Prostate gland (tissue), 2 donors: ENCODE data around the gene MEF2A.

Experiments used
- POLR2A ChIP-seq: fragments of 450-650 bp; IDR thresholded peaks from one replicate; pipeline ENCODE4 v1.6.1; 2016; ENCODE audit warnings: antibody characterized with exemption, mild to moderate bottlenecking
- POLR2AphosphoS5 ChIP-seq: sonication (generic); formaldehyde crosslinking; IDR thresholded peaks from one replicate; pipeline ENCODE4 v1.6.1; 2017; ENCODE audit warnings: antibody characterized with exemption
- TF ChIP-seq, protein P1 (sequence below), 4 experiments: fragments of 200-600 bp in 2 of 4; fragments of 450-650 bp in 2 of 4; sonication (generic) in 2 of 4; IDR thresholded peaks; 1 replicate in 3 of 4; 2 replicates in 1 of 4; pipeline ENCODE4 v1.5.1; 2016 to 2019; ENCODE audit warnings: antibody characterized with exemption in 4 of 4, mild to moderate bottlenecking in 2 of 4, moderate library complexity in 2 of 4

DNA sequence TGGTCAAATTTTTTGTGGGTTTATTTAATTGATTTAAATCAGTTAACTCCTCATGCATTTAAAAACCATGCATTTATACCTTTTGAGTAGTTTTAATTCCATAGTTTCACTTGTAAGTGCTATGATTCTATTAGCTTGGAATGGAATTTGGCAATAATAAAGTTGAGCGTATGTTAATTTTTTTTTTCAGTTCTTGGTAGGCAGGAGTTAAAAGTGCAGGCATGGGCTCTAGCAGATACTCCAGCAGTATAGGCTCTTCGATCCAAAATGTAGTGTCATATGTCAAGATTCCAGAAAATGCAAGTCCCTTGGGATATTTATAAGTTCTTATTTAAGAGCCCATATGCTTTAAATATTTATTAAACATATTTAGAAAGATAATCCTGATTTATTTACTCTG is 97.1 kb downstream of the MEF2A start:
- TF ChIP-seq, protein P1, sequence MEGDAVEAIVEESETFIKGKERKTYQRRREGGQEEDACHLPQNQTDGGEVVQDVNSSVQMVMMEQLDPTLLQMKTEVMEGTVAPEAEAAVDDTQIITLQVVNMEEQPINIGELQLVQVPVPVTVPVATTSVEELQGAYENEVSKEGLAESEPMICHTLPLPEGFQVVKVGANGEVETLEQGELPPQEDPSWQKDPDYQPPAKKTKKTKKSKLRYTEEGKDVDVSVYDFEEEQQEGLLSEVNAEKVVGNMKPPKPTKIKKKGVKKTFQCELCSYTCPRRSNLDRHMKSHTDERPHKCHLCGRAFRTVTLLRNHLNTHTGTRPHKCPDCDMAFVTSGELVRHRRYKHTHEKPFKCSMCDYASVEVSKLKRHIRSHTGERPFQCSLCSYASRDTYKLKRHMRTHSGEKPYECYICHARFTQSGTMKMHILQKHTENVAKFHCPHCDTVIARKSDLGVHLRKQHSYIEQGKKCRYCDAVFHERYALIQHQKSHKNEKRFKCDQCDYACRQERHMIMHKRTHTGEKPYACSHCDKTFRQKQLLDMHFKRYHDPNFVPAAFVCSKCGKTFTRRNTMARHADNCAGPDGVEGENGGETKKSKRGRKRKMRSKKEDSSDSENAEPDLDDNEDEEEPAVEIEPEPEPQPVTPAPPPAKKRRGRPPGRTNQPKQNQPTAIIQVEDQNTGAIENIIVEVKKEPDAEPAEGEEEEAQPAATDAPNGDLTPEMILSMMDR (IDR thresholded peaks at IDR 0.05) = no peak
- no peak for TF ChIP-seq POLR2AphosphoS5
- no peak for TF ChIP-seq POLR2A
